Ectodermal cell (in vitro differentiated cells): ENCODE data around the gene PEX14.

Source experiments
- H3K27ac ChIP-seq: 2 replicates; pipeline ENCODE4 v1.7.0; 2013; ENCODE audit warnings: mild to moderate bottlenecking, low read depth, low read length; ENCODE audit not compliant: insufficient read depth, poor library complexity, severe bottlenecking
- H3K27me3 ChIP-seq: 2 replicates; pipeline ENCODE4 v1.7.0; 2013; ENCODE audit warnings: mild to moderate bottlenecking, low read length; ENCODE audit not compliant: insufficient read depth, control insufficient read depth, poor library complexity, severe bottlenecking
- H3K36me3 ChIP-seq: one replicate; pipeline ENCODE4 v1.7.0; 2013; ENCODE audit warnings: low read length; ENCODE audit not compliant: control insufficient read depth, insufficient read depth
- H3K4me1 ChIP-seq: one replicate; pipeline ENCODE4 v1.7.0; 2013; ENCODE audit warnings: low read length; ENCODE audit not compliant: control insufficient read depth, insufficient read depth
- H3K4me3 ChIP-seq: 2 replicates; pipeline ENCODE4 v1.7.0; 2013; ENCODE audit warnings: low read depth, low read length, control low read depth; ENCODE audit not compliant: insufficient read depth
- H3K9me3 ChIP-seq: 2 replicates; pipeline ENCODE4 v1.7.0; 2013; ENCODE audit warnings: mild to moderate bottlenecking, low read length, moderate library complexity; ENCODE audit not compliant: control insufficient read depth
- WGBS, 2 experiments: methylation state at CpG; one replicate each; pipeline ENCODE4 v1.1.7; 2013; ENCODE audit warnings: missing lambda C conversion rate in 2 of 2; 5-methylcytosine and 5-hydroxymethylcytosine counted together

PEX14 gene

GRCh38 chr1:10663678-10664035 lies 188.9 kb downstream of the PEX14 start:
- H3K4me1 ChIP-seq = peaks cover 31% of the 10 kb centered on the region
- peaks cover 3% of the 10 kb centered on the region for H3K27me3 ChIP-seq
- H3K9me3 ChIP-seq = no peaks in the 10 kb centered on the region
- no peak overlapping the region for H3K4me3 ChIP-seq
- peak overlapping the region; percentile 40 for H3K27ac ChIP-seq
- 15 to 18% methylated on average over 15 of the region's 15 CpGs for WGBS, 2 experiments
- peaks cover 3% of the 10 kb centered on the region for H3K36me3 ChIP-seq

- H3K4me1 ChIP-seq = peaks cover 34% of the 10 kb centered on the region
- peaks cover 3% of the 10 kb centered on the region for H3K36me3 ChIP-seq
- H3K4me3 ChIP-seq = no peak overlapping the region
- H3K27ac ChIP-seq = no peak overlapping the region
- no peaks in the 10 kb centered on the region for H3K9me3 ChIP-seq
- peaks cover 3% of the 10 kb centered on the region for H3K27me3 ChIP-seq
- WGBS, 2 experiments = 34 to 36% methylated on average over 15 of the region's 15 CpGs
Measured at GRCh38 chr1:10664251-10664650, 189.5 kb downstream of the PEX14 start.

- peaks cover 2% of the 10 kb centered on the region for H3K36me3 ChIP-seq
- 95% methylated on average over 31 of the region's 31 CpGs for WGBS, 2 experiments
- peaks cover 35% of the 10 kb centered on the region for H3K4me1 ChIP-seq
- no peaks in the 10 kb centered on the region for H3K9me3 ChIP-seq
- H3K27me3 ChIP-seq = peaks cover 3% of the 10 kb centered on the region
- H3K27ac ChIP-seq = no peak overlapping the region
- H3K4me3 ChIP-seq = no peak overlapping the region
Measured at GRCh38 chr1:10665226-10665625, 190.5 kb downstream of the PEX14 start.

- Histone ChIP-seq H3K27me3 (peaks cover 3% of the 10 kb centered on the region), H3K9me3 (no peaks in the 10 kb centered on the region), H3K36me3 (no peaks in the 10 kb centered on the region), H3K4me3 (no peak overlapping the region), H3K4me1 (peaks cover 42% of the 10 kb centered on the region), H3K27ac (no peak overlapping the region)
- 93 to 94% methylated on average over 36 of the region's 36 CpGs for WGBS, 2 experiments
Measured at GRCh38 chr1:10665930-10666850, 191.4 kb downstream of the PEX14 start.

- Histone ChIP-seq H3K36me3 (no peaks in the 10 kb centered on the region), H3K4me3 (no peak overlapping the region), H3K27me3 (no peaks in the 10 kb centered on the region), H3K4me1 (peaks cover 46% of the 10 kb centered on the region), H3K9me3 (no peaks in the 10 kb centered on the region), H3K27ac (no peak overlapping the region)
- WGBS, 2 experiments = 50% methylated on average over 36 to 40 of the region's 40 CpGs
Measured at GRCh38 chr1:10667861-10668761, 193.4 kb downstream of the PEX14 start.

- 83 to 92% methylated on average over 12 of the region's 12 CpGs for WGBS, 2 experiments
- Histone ChIP-seq H3K9me3 (no peaks in the 10 kb centered on the region), H3K36me3 (no peaks in the 10 kb centered on the region), H3K4me3 (no peak overlapping the region), H3K27me3 (no peaks in the 10 kb centered on the region), H3K27ac (no peak overlapping the region), H3K4me1 (peaks cover 31% of the 10 kb centered on the region)
Measured at GRCh38 chr1:10669570-10669969, 194.8 kb downstream of the PEX14 start.

GRCh38 chr1:10670190-10670589 lies 195.4 kb downstream of the PEX14 start:
- Histone ChIP-seq H3K36me3 (no peaks in the 10 kb centered on the region), H3K4me3 (no peak overlapping the region), H3K4me1 (peaks cover 31% of the 10 kb centered on the region), H3K27me3 (no peaks in the 10 kb centered on the region), H3K9me3 (no peaks in the 10 kb centered on the region), H3K27ac (no peak overlapping the region)
- 92 to 95% methylated on average over 10 of the region's 10 CpGs for WGBS, 2 experiments

GRCh38 chr1:10671090-10671489 lies 196.3 kb downstream of the PEX14 start:
- no peaks in the 10 kb centered on the region for H3K9me3 ChIP-seq
- no peaks in the 10 kb centered on the region for H3K36me3 ChIP-seq
- H3K4me1 ChIP-seq = peaks cover 34% of the 10 kb centered on the region
- H3K4me3 ChIP-seq = no peak overlapping the region
- WGBS, 2 experiments = 90 to 94% methylated on average over 18 of the region's 18 CpGs
- H3K27me3 ChIP-seq = no peaks in the 10 kb centered on the region
- H3K27ac ChIP-seq = no peak overlapping the region

- Histone ChIP-seq H3K4me3 (no peak overlapping the region), H3K9me3 (no peaks in the 10 kb centered on the region), H3K36me3 (no peaks in the 10 kb centered on the region), H3K27me3 (no peaks in the 10 kb centered on the region), H3K4me1 (peaks cover 40% of the 10 kb centered on the region), H3K27ac (no peak overlapping the region)
- whole genome bisulfite sequencing, 2 experiments = 88 to 91% methylated on average over 25 to 26 of the region's 27 CpGs
Measured at GRCh38 chr1:10671622-10672342, 197.0 kb downstream of the PEX14 start.
